NCI-H2081 treated with DMSO at 0.1 percent for 48 hours (cell line): ENCODE measurements around the gene AJM1.
"Not testable (repeated sequence)": the region's sequence is repeated elsewhere in the genome, so short reads cannot be mapped to it uniquely, and the experiment has no call there.

ENCODE experiments used
- DNase-seq: peaks from one replicate; lab custom pipeline; 2025; lab: John Stamatoyannopoulos, UW

AJM1 gene

DNA sequence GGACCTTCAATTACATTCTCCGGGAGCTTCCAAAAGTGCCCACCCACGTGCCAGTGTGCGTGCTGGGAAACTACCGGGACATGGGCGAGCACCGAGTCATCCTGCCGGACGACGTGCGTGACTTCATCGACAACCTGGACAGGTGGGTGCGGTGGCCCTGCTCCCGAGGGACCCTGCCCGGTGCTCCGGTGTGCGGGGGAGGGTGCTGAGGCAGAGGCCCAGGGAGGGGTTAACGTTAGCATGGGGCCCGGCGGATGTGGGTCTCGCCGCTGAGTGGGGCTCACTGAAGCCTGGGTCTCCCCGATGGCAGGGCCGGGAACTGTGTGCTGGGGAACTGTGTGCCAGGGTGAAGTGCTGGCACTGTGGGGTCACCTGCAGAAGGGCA lies 10.6 kb upstream of the AJM1 start:
- no peak for DNase-seq

DNA sequence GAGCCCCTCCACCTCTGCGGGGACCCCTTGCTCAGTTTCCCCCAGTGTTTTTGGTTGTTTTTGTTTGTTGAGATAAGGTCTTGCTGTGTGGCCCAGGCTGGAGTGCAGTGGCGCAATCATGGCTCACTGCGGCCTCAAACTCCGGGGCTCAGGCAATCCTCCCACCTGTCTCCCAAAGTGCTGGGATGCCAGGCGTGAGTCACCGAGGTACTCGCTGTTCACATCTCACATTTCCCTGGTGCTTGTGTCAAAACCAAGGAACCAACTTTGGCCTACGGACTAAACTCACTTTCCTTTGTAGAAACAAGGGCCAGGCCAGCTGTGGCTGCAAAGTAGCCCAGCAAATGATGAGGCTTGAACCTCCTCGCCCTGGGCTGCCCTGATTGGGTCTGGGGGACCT lies 9.7 kb upstream of the AJM1 start:
- DNase-seq, result no peak

DNA sequence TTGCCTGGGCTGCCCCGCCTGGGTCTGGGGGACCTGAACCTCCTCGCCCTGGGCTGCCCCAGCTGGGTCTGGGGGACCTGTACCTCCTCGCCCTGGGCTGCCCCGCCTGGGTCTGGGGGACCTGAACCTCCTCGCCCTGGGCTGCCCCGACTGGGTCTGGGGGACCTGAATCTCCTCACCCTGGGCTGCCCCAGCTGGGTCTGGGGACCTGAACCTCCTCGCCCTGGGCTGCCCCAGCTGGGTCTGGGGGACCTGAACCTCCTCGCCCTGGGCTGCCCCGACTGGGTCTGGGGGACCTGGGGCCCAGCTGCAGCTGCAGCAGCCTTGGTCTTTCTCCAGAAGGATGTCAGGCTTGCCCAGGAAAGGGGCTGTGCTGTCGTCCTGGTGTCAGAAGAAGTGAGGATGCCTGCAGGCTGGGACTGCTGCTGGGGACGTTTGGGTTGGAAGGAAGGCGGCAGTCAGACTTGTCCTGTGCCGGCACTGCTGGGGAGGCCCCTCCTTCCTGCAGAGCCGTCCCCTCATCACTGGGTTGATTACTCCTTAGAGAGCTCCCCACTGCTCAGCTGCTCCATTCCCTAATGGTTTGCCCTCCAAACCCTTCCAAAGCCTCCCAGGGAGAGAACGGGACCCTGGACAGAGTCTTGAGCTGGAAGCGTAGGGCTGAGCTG lies 8.8 kb upstream of the AJM1 start:
- not testable (repeated sequence) for DNase-seq

DNA sequence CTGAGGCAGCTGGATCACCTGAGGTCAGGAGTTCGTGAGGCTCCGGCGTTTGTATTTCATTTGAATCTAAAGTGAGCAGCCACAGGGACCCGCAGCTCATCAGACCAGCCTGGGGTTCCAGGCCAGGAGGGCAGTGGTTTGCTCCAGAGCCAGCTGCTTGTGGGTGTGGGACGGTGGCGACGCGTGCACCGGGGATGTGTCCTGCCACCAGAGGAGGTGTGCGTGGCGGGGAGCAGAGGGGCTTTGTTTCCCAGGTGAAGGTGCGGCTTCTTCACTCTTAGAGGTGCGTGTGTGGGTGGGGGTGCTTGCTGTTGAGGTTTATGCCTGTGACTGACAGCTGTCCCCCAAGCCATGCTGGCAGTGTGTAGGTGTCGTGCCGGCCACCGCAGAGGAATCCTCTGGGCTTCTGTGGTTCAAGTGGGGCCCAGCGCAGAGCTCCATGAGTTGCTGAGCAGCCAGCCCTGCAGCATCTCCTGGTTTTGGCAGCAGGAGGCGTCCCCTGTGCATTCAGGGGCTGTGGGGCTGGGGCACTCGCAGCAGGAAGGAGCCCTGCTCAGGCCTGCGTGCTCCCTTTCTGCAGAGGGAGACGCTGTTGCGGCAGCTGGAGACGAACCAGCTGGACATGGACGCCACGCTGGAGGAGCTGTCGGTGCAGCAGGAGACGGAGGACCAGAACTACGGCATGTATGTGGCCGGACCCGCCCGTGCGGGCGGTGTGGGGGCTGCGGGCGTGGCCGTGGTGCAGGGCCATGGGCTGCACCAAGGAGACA lies 6.9 kb upstream of the AJM1 start:
- no peak for DNase-seq

DNA sequence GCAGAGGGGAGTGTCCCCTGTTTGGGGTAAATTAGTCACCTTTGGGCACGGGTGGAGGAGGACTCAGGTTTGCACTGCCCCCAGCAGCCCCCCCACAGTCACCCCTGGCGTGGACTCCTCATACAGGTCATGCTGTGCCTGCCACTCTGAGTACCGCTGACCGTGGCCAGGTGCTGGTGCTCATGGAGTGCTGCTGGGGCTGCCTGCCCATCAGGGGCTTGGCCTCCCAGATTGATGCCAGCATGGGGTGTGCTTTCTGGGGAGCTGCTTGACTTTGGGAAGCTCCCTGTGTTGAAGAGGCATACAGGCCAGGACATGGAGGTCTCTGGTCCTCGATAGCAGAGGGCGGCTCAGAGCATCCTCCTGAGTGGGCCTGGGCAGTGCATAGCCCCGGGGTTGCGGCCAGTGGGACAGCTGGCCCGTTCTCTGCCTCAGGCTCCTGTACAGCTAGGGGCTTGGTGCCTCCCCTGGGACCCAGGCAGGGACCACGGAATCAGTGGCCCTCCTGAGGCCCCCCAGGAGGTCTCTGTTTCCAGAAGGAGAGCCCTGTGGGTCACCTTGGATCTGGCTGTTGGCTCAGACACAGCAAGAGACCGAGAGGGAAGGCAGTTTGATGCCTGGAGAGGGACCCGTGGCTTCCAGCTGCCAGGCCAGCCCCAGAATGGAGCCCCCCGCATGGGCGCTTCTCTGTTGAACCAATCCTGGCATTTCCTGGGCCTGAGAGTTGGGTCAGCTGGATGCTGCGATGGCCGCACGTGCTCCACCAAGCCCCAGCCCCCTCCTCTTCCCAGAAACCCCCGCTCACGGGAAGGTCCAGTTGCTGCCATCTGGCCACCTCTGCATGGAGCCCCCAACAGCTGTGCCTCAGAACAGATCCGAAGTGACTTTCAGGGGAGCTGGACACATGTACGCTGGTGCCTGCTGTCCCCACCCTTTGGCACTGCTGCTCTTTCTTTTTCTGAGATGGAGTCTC lies 6.1 kb upstream of the AJM1 start:
- DNase-seq, result no peak

DNA sequence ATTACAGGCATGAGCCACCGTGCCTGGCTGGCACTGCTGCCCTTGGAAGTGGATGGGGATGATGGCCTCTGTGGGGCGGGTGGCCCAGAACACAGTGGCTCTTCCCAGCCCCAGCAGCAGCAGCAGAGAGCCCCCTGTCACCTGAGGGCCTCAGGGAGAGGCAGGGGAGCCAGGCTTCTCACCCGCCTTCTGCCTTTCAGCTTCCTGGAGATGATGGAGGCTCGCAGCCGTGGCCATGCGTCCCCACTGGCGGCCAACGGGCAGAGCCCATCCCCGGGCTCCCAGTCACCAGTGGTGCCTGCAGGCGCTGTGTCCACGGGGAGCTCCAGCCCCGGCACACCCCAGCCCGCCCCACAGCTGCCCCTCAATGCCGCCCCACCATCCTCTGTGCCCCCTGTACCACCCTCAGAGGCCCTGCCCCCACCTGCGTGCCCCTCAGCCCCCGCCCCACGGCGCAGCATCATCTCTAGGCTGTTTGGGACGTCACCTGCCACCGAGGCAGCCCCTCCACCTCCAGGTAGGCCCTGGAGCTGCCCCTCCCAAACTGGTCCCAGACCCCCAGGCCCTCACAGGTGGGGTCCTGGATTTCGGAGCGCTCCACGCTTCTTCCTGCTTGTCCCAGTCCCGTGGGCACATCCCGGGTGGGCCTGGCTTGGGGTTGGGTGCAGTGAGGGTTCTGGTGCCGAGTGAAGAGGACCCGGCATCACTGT lies 5.0 kb upstream of the AJM1 start:
- no peak for DNase-seq

DNA sequence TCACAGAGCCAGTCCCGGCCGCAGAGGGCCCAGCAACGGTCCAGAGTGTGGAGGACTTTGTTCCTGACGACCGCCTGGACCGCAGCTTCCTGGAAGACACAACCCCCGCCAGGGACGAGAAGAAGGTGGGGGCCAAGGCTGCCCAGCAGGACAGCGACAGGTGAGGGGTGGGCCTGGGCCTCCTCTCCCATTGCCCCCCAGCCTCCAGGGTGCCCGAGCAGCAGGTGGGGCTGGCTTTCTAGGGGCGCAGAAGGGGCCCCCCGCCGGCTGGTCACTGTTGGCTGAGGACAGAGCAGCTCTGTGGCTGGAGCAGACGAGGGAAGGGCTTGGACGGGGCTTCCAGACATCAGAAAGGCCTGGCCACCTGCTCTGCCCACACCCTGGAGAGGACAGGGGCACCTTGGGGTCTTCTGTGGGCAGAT lies 4.4 kb upstream of the AJM1 start:
- not testable (repeated sequence) for DNase-seq

DNA sequence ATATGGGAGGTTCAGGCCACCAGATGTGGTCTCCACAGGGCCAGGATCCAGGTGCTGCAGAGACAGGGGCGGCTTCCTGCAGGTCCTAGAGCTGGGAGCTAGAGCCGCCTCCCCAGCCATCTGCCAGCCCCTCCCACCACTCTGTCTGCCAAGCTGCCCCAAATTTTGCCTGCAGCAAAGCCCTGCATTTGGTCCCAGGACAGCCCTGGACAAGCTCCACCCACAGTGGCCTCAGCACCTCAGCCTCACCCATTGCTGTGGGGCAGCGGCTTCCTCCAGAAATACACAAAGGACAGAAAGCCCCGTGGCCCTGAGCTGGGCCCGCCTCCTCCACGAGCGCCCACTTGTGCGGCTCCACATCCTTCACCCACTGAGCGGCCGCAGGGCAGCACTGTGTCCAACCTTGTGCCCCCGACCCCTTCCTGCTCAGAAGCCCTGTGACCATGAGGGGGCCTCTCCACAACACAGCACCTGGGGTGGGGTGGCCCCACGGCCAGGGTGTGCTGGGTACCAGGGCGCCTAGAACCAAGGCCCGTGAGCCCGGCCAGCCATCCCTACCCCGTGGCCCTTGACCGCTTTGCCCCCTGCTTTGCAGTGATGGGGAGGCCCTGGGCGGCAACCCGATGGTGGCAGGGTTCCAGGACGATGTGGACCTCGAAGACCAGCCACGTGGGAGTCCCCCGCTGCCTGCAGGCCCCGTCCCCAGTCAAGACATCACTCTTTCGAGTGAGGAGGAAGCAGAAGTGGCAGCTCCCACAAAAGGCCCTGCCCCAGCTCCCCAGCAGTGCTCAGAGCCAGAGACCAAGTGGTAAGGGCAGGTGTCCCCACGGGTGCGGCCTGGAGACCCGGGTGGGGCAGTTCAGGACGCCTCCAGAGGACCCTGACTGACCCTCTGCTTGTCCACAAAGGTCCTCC lies 3.7 kb upstream of the AJM1 start:
- no peak for DNase-seq

DNA sequence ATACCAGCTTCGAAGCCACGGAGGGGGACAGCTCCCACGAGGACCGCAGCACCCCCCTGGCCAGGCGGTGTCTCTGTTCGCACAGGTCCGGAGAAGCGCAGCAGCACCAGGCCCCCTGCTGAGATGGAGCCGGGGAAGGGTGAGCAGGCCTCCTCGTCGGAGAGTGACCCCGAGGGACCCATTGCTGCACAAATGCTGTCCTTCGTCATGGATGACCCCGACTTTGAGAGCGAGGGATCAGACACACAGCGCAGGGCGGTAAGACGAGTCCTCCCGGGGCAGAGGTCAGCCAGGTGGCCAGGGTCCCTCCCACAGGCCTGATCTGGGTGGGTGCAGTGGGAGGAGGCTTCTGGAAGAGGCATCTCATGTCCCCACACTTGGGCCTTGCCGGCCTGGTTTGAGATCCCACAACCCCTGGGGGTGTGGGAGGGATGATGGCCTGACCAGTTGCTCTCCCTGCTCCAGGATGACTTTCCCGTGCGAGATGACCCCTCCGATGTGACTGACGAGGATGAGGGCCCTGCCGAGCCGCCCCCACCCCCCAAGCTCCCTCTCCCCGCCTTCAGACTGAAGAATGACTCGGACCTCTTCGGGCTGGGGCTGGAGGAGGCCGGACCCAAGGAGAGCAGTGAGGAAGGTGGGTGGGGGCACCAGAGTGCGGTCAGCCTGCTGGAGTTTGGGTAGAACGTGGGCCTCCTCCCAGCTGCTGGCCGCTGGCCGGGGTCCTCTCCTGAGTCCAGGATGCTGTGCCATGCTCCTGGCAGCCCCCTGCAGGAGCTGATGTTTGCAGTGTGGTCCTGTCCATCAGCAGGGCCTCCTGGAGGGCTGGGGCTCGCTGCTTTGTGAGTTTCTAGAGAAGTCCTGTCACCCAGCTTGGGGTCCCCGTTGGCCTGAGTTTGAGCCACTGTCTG lies 2.8 kb upstream of the AJM1 start:
- no peak for DNase-seq

DNA sequence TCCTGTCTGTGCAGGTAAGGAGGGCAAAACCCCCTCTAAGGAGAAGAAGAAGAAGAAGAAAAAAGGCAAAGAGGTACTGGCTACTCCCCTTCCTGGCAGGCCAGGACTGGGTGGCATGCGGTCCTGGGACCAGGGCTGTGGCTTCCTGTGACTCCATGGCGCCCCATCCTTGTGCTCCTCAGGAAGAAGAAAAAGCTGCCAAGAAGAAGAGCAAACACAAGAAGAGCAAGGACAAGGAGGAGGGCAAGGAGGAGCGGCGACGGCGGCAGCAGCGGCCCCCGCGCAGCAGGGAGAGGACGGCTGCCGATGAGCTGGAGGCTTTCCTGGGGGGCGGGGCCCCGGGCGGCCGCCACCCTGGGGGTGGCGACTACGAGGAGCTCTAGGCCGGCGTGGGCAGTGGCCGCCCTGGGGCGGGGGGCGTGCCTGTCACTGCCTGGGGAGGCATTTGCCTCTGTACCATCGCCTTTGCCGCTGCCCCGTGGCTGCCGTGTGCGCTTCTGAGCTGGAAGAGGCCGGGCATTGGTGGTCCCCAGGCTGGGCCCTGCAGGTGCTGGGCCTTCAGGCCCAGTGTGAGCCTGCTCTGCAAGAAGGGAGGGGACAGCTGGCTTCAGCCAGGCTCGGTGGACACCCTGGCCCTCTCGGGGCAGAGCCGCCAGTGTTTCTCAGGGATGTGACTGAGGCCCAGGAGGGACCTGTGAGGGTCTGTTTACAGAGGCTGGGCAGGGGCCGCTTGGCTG lies 2.0 kb upstream of the AJM1 start:
- no peak for DNase-seq

DNA sequence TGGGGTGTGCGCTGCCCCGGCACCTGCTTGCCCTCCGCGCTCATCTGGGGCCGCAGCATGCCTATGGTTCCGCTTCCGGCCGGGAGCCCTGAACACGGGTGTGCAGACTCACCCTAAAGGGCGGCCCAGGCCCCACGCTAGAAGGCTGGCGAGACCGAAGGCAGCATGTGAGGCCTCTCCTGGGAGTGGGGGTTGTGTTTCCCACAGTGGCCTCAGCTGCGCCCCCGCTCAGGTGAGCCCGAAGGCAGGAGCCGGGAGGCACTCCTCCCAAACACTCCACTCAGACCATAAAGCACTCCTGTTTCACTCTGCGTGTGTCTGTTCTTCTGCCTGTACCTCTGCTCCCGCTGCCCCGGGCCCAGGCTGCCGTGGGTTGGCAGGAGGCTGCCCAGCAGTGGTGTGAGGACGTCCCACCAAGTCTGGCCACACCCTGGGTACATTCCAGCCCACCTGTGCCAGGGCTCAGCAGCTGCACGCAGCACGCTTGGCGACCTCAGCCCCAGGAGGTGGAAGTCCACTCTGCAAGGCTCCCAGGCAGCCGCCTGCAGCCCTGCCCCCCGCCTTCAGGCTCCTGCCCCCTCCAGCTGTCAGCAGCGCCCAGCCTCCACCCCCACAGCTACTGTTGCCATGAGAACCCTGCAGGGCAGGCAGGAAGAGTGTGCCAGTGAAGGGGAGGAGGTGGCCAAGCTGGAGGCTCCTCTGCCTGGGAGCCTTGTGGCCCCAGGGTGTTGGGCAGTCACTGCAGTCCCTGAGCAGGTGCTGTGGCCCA lies 1.2 kb upstream of the AJM1 start:
- DNase-seq, result peak; percentile 58

DNA sequence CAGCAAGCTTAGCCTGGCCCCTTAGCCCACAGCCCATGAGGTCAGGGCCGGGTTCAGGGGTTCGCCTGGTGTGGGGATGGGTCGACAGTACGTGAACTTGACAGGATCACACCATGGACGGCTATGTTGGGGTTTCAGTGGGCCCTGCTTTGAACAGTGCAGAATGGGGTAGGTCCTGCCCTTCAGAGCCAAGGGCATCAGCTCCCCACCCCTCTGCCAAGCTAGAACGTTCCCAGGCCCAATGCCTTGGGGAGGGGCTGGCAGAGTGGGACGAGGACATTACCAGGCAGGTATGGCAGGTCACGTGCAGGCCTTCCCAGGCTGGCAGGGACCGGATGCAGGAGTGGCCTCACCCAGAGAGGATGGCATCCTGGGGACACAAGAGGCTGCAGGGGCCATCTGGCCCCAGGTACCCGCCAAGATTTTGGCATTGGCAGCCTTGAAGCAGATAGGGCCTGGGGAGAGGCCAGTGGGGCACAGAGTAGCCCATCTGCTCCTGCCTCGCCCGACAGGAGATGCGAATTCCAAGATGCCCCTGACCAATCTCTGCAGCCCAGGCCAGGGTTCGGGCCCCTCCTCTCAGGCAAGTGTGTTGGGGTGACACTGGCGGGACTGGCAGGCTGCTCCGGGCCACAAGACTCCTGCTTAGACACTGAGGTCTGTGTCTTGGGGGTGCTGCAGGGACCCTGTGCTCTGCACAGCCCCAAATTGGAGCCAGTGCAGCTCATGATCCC lies 465 bp upstream of the AJM1 start:
- DNase-seq, result not testable (repeated sequence)

DNA sequence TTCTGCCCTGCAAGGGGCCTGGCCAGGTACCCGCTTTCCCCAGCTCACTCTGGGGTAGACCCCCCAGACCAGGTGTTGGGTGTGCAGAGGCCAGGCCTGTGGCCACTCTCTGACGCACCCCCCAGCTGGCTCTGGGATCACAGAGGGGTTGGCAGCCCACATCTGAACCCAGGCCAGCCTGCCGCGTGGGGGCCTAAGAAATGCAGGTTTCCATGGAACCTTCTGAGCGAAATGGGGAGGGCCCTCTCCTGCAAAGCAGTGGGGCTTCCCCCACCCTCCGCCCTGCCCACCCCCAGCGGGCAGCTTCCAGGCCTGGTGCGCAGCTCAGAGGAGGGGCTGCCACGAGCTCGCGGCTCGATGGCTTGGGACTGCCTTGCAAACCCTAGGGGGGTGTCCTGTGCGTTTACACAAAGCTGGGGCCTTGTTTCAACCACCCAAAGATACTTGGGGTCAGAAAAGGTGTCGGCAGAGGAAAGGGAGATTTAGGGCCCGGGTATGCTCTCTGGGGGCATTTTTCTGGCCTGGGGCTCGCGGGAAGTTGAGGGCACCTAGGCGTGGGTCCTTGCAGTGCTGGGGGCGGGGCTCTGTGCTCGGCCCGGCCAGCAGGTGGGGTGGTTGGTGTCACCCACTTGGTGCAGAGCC lies 1.0 kb downstream of the AJM1 start:
- not testable (repeated sequence) for DNase-seq

DNA sequence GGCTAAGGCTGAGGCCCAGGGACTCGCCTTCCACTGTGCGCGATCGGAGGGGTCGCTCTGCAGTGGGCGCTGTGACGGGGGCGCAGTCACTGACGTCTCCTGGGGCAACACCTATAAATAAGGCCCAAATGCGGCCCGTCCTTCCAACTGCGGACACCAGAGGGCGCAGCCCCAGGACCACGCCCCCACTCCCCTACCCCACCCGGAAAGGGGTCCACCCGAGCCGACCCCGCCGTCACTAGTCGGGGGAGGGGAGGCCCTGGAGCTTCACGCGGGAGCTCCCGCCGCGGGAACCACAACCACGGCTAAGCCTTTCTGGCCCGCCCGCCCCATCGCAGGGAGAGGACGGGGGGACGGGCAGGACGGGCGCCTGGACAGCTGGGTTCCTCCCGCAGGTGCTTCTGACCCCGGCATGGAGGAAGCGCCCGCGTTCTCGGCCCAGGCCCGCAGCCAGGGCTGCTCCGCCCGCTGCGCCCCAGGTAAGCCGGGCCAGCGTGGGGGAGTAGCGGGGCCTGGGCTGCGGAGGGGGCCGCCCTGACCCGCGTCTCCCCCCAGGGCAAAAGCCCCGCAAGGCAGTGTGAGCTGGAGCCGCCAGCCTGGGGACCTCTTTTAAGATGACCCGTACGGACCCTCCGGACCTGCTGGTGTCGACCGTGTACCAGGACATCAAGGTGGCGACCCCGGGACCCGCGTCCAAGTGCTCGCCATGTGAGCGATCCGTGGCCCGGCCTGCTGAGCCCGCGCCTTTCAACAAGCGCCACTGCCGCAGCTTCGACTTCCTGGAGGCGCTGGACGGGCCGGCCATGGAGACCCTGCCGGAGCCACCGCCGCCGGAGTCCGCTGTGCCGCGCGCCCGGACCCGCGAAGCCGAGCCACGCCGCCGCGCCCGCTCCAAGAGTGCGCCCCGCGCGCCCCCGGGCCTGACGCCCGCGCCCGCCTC lies 1.8 kb downstream of the AJM1 start:
- DNase-seq, result not testable (repeated sequence)

DNA sequence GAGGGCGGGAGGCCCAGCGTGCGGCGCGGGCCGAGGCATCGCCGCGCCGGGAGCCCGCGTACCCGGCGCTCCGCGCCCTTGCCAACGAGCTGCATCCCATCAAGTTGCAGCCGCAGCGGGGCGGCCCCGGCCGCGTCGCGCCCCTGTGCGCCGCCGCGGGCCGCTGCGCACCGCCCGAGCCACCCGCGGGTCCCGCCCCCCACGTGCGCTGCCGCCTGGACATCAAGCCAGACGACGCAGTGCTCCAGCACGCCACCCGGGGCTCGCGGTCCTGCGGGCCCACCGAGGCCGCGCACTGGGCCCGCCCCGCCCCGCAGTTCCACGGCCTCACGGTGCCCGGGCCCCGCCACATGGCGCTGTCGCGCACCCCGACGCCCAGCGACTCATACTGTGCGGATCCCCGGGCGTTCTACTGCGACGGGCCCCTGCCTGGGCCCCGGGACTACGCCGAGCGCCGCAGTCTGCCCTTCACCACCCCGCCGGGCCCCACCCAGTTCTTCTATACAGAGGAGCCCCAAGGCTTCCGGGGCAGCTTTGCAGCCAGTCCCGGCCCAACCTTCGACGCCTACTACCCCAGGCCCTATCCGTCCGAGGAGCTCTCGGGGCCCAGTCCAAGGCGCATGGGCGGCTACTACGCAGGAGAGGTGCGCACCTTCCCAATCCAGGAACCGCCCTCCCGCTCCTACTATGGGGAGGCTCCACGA lies 2.6 kb downstream of the AJM1 start:
- DNase-seq, result no peak
